Measurements from ENCODE around the gene PIK3C2G. TPM values are rescaled to one million over a fixed set of nuclear protein-coding genes. Genes with fewer than 3 reads are reported as not detected.

The PIK3C2G gene
- total and polyA plus RNA-seq, 4 donors = 0.11 to 4.8 (median 0.74) TPM; not detected in 1

GRCh38 chr12:18422871-18423270, 161.6 kb downstream of the PIK3C2G start:
- Histone ChIP-seq H3K27me3 (ENCODE audit: control insufficient read depth in 3 of 3, insufficient read depth in 3 of 3, low read length in 2 of 3) (peaks cover 0 to 2% (median 0%) of the 10 kb centered on the region in 3 donors), H3K9me3 (ENCODE audit: control insufficient read depth in 4 of 4, insufficient read depth in 3 of 4, low read length in 3 of 4) (no peaks in the 10 kb centered on the region), H3K4me3 (no peak overlapping the region), H3K27ac (ENCODE audit: low read depth in 1 of 2, low read length in 1 of 2) (no peak overlapping the region), H3K4me1 (ENCODE audit: control insufficient read depth in 5 of 5, insufficient read depth in 5 of 5, low read length in 5 of 5) (no peaks in the 10 kb centered on the region), H3K9ac (ENCODE audit: insufficient read depth in 1 of 2, low read length in 2 of 2) (no peak overlapping the region), H3K36me3 (ENCODE audit: control insufficient read depth in 4 of 4, insufficient read depth in 4 of 4, low read length in 4 of 4) (no peaks in the 10 kb centered on the region)
- no peak for TF ChIP-seq CTCF (IDR thresholded peaks at IDR 0.05; ENCODE audit: control extremely low read depth, extremely low read depth)
- ATAC-seq (ENCODE audit: insufficient read depth, low FRiP score) (no peak), DNase-seq (no peak)

- DNase-seq (no peak), ATAC-seq (ENCODE audit: insufficient read depth, low FRiP score) (no peak)
- no peak overlapping the region for H3K27ac ChIP-seq (ENCODE audit: low read depth in 1 of 2, low read length in 1 of 2)
- no peak overlapping the region for H3K9ac ChIP-seq (ENCODE audit: insufficient read depth in 1 of 2, low read length in 2 of 2)
- TF ChIP-seq CTCF (IDR thresholded peaks at IDR 0.05; ENCODE audit: control extremely low read depth, extremely low read depth) = no peak
- H3K27me3 ChIP-seq (ENCODE audit: control insufficient read depth in 3 of 3, insufficient read depth in 3 of 3, low read length in 2 of 3) = peaks cover 0 to 2% (median 0%) of the 10 kb centered on the region in 3 donors
- 74 to 87% methylated on average over 2 of the region's 2 CpGs for WGBS, 2 donors
- H3K4me3 ChIP-seq = no peak overlapping the region
- H3K9me3 ChIP-seq (ENCODE audit: control insufficient read depth in 4 of 4, insufficient read depth in 3 of 4, low read length in 3 of 4) = no peaks in the 10 kb centered on the region
- H3K4me1 ChIP-seq (ENCODE audit: control insufficient read depth in 5 of 5, insufficient read depth in 5 of 5, low read length in 5 of 5) = peaks cover 0 to 7% (median 0%) of the 10 kb centered on the region in 5 donors
- no peaks in the 10 kb centered on the region for H3K36me3 ChIP-seq (ENCODE audit: control insufficient read depth in 4 of 4, insufficient read depth in 4 of 4, low read length in 4 of 4)
Observed at GRCh38 chr12:18424857-18425256, 163.5 kb downstream of the PIK3C2G start.

GRCh38 chr12:18427520-18427919, 166.2 kb downstream of the PIK3C2G start:
- WGBS, 2 donors = 69 to 73% methylated on average over 3 of the region's 3 CpGs
- H3K9ac ChIP-seq (ENCODE audit: insufficient read depth in 1 of 2, low read length in 2 of 2) = no peak overlapping the region
- no peak for ATAC-seq (ENCODE audit: insufficient read depth, low FRiP score)

More at GRCh38 chr12:18427520-18427919, 166.2 kb downstream of the PIK3C2G start:
- Histone ChIP-seq H3K36me3 (ENCODE audit: control insufficient read depth in 4 of 4, insufficient read depth in 4 of 4, low read length in 4 of 4) (no peaks in the 10 kb centered on the region), H3K27me3 (ENCODE audit: control insufficient read depth in 3 of 3, insufficient read depth in 3 of 3, low read length in 2 of 3) (no peaks in the 10 kb centered on the region), H3K4me3 (no peak overlapping the region), H3K27ac (ENCODE audit: low read depth in 1 of 2, low read length in 1 of 2) (no peak overlapping the region), H3K9me3 (ENCODE audit: control insufficient read depth in 4 of 4, insufficient read depth in 3 of 4, low read length in 3 of 4) (no peaks in the 10 kb centered on the region), H3K4me1 (ENCODE audit: control insufficient read depth in 5 of 5, insufficient read depth in 5 of 5, low read length in 5 of 5) (peaks cover 0 to 7% (median 0%) of the 10 kb centered on the region in 5 donors)
- DNase-seq = no peak
- no peak for TF ChIP-seq CTCF (IDR thresholded peaks at IDR 0.05; ENCODE audit: control extremely low read depth, extremely low read depth)

All from lung (tissue), 12 donors.